GM18858 (cell line): Measurements from ENCODE around the gene KLHL29.

Experiments
- ATAC-seq: cut with Tn5 transposase; IDR thresholded peaks from one replicate; pipeline ENCODE4 v1.9.1; 2021; ENCODE audit not compliant: unreplicated experiment

Gene KLHL29

DNA sequence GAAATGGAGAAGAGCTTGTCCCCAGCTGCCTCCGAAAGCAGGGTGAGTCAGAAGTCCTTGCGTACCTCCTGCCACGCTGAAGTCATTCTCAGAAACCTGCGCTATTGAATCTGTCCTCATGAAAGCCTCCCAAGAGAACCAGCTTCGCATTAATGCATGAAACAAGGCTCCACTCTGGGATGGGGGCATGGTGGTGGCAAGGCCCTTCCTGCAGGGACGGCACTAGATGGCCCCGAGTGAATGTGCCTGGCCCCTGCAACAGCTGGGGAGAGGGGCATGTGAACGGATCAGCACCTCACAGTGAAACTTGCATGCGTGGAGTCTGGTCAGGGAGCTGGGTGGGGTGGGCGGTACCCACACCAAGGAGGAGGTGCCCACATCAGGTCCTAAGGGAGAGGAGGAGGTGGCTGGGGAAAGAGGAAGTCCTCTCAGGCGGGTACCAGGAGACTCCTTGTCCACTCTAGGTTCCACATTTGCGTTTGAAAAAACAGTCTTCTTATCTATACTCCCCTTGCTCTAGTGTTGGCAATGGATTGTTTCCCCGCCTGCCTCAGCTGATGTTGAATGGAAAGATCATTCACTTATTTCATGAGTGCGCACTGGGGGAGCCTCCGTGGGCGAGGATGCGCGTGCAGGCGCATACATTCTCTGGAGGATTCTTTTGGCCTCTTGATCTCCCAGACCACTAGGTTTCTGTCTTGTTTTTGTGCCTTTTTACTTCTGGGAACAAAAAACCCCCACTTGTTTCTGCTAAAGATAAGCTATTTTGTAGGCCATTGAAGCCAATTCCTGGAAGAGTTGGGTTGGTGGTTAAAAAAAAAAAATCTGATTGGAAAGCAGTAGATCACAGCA lies 104.7 kb downstream of the KLHL29 start:
- no peak for ATAC-seq

DNA sequence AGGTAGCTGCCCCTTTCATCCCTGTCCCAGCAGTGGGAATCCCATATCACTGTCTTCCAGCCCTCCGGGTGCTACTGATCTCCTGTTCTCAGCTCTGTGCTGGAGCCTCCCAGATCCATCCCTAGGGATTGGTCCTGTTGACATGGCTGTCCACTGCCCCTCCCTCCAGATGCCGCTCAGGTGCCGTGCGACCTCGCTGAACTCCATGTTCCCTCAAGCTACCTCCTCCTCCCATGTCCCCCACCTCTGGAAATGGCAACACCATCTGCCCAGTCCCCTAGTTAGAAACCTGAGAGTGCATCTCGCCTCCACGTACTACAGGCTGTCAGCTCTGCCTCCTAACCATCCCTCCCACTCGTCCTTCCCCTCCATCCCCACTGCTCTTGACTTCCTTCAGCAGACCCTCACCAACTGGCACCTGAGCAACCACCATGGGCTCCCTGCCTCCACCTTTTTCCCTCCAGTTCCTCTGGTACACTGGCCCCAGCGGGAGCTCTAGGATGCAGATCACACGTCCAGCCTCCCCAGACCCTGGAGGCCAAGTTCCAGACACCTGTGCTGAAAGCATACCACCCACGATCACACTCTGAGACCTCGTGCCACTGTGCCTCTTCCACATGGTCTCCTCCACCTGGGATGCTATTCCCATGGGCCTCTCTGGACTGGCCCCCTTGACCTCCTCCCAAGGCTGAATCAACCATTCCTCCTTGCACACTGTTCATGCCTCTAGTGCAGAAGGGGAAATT lies 106.8 kb downstream of the KLHL29 start:
- no peak for ATAC-seq

DNA sequence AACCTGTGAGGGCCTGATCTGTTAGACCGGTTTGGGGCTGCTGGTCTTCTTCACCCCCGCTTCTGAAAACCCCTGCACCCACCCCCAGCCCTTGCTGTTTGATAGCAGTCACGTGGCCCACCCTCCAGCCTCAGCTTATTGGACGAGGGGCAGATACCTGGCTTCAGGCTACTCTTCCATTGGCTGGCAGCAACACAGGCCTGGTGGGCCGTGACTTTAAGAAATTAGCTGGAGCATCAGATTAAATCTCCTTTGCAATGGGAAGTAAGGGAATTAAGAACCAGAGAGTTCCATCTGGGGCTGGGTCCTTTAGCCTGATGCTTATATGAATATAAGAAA lies 107.3 kb downstream of the KLHL29 start:
- no peak for ATAC-seq

DNA sequence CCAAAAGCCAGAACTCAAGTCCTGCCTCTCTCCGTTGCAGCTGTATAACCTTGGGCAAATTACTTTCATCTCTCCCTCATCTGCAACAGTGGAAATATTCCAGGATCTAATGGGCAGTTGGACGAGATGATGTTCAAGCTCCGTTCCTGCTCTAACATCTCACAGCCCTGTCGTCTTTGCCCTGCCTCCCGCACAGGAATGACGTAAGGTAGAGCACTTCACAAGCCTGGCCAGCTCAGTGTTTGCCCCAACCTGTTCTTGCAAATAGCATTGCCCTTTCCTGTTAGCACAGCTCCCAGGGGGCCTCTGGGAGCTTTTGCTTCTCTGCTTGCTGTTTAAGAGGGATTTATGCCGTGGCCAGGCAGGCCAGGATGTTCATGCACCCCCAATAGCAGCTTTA lies 107.9 kb downstream of the KLHL29 start:
- no peak for ATAC-seq

DNA sequence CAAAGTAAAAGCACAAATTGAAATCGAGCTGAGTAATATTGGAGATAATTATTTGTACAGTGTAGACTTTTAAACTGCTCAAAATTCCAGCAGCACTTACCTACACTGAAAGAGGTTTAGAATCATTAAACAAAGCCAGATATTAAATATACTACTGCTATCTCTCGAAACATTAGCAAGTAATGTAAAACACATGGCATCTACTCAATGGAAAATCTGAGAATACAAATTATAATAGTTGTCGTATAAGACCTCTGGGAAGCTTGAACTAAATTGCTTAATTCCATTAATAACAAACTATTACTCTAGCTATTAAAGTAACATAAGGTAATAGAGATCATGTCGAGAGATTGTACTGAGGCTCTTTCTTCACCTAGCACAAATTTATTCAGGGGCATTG lies 108.9 kb downstream of the KLHL29 start:
- ATAC-seq = no peak

DNA sequence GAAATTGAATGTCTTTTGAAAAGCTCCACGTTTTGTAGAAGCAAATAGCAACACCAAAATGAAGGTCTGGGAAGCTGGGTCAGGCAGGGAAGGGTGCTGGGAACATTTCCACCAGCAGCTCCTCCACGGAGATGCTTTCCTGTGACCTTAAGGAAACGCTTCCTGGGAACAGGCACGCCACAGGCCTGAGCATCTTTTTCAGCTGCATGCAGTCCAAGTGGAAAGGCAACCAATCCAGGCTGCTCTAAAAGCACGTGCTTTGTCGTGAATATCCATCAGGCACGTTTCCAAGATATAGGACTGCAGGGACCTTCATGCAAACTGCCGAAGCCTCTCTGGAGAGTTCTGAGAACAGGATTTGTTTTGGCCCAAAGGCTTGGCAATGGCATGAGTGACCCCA lies 109.3 kb downstream of the KLHL29 start:
- no peak for ATAC-seq

DNA sequence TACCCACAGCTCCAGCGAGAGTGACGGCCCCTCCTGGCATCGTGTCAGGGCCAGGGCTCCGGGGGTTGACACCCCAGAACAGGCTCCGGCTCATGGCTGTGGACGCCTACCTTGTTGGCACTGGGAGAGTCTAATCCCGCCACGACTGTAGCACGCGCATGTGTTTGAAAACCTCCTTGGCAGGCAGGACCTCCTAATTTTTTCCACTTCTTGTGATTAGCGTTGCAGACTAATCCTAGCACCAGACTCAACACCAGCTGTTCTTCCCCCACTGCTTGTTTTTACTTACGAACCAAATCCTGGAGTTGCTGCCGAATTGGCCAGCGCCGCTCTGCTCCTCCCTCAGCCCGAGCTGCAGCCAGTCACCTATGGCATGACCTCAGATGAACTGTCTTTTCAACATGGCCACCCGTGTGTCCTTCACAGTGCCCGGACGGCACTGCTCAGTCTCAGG lies 110.7 kb downstream of the KLHL29 start:
- ATAC-seq = no peak

DNA sequence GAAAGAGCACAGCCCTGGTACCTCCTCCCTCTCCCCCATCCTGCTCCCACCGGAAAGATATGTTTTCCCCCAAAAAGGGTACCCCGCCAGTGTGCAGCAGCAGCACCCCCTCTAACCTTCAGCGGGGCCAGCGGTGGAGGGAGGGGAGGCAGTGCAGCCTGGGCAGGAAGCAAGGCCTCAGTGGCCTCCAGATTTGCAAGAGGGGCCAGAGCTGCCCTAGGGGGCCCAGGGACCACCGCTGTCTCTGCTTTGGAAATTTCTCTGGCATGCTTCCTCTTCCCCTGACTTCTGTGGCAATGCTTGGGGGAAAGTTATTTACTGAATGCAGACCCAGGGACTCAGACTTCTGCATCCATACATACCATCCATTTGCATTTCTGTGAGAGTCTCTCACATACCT lies 111.5 kb downstream of the KLHL29 start:
- no peak for ATAC-seq

DNA sequence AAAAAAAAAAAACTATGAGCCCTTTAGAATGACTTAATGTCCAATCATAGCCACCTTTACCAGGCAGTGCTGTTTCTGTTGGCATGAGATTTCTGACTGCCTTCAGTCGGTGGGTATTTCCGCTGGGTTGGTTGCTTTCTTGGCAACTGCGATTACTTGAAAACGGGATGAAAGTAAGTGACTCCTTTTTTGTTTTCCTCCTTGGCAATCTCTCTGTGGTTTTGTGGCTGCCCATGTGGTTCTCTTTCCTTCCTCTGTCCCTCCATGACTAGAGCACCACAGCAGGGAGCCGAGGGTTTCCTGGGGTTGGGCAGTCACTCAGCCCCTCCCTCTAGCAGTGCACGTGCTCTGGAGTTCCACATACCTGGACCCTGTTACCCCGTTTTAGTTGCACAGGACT lies 112.1 kb downstream of the KLHL29 start:
- ATAC-seq = no peak

DNA sequence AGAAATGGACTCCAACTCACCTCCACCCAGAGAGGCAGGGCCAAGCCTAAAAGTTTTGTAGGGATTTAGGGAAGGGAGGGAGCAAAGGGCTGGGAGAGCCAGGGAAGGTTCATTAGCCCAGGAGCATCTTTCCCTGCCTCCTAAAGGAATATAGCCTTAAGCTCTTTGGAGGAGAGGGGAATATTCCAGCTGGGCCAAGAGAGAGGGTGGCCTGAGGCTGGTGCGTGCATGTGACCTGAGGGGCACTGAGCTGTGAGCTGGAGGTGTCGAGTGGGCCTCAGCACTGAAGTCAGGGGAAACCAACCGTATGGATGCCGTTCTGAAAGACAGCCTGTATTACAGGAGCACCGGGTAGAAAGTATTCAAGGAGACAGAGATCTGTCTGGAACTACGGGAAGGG lies 112.6 kb downstream of the KLHL29 start:
- ATAC-seq = no peak

DNA sequence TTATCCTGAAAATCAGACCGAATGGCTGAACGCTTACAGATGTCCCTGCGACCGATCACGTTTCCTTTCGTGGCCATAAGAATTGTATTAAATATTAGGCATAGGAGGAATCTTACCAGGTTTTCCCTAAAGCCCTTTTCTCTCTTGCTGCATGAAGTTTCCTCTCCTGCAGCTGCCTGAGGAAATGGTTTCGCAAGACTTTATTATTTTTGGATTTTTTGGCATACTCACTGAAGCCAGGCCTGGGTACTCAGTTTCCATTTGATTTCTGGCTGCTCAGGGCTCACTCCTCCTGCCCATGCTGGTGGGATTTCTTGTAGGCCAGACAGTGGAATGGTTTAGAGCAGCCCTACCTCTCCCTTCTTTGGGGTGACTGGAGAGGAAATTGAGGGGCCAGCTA lies 114.0 kb downstream of the KLHL29 start:
- no peak for ATAC-seq

DNA sequence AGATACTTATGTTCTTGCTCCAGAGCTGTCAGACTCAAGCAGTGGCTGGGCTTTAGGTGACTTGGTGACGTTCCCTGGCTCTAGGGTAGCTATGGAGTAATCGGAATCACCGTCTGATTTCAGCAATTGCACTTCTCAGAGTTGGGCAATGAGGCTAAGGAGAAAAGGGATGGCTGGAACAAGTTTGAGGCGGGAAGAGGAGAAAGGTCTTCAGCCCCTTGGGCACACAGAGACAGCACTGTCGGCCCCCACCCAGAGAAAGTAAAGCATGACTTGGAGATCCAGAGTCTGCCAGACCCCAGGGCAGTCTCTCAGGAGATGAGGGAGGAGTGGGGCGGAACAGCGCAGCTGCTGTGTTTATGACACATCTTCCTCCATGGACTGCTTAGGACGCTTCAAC lies 114.5 kb downstream of the KLHL29 start:
- ATAC-seq = no peak

DNA sequence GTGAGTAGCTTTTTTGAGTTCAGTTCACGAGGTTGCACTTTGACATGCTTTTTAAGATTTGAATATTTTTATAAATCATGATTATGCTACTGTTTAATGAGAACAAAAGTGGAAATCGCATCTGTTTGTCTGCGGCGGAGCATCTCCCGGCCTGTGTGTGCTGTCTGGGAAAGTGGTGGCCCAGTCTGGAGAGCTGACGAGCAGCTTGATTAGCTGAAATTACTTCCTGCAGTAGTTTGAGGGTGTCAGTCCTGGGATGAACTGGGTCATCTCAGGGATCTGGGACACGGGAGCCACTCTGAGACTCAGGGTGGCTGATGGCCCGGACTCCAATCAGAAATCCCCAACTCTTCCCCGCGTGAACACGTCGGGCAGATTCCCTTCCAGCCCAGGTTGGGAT lies 115.9 kb downstream of the KLHL29 start:
- ATAC-seq = no peak

DNA sequence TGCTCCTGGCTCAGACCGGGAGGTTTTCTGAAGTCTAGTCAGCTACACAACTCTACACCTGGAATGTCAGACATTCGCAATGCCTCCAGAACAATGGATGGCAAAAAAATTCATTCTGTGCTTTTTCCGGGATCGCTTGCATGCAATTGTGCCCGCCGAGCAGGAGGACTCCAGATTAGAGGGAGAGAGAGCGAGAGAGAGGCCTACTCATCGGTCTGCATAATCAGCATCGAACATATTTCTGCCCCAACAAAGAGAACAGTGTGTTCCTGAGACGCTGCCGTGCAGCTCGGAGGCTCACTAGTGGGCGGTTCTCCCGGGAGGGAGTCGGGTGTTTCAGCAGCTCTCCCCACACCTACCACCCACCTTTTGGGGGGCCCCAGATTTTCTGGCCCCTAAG lies 117.1 kb downstream of the KLHL29 start:
- no peak for ATAC-seq

DNA sequence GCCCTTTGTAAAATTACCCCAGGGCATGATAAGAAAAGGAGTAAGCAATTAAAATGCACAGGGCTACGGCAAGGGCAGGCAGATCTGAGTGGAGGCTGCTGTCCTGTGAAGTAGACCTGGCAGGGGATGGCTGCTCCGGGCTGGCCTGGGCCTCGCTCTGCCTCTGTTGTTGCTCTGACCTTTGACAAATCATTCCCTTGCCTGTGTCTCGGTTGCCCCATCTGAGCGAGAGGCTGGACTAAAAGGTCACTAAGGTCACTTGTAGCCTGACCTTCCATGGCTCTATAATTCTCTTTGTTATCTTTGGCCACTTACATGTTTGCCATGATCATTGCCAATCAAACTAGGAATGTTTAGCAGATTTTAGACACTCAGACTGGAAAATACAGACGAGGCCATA lies 118.1 kb downstream of the KLHL29 start:
- no peak for ATAC-seq

DNA sequence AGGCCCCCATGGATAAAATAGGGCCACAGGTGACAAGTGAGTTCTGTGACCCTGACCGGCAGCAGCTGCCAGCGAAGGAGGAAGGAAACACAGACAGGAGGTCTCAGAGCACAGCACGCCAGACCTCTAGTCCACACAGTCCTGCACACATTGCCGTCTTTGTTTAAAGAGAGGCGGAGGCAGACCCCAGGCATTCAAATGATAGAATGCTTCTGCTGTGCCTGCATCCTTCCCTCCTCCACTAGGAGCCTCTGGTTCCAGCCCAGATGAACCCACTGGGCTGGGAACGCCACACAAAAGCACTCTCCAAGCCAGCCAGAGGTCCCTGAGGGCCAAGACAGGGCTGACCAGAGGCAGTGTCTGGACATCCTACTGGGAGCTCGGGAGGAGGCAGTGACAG lies 118.7 kb downstream of the KLHL29 start:
- no peak for ATAC-seq

DNA sequence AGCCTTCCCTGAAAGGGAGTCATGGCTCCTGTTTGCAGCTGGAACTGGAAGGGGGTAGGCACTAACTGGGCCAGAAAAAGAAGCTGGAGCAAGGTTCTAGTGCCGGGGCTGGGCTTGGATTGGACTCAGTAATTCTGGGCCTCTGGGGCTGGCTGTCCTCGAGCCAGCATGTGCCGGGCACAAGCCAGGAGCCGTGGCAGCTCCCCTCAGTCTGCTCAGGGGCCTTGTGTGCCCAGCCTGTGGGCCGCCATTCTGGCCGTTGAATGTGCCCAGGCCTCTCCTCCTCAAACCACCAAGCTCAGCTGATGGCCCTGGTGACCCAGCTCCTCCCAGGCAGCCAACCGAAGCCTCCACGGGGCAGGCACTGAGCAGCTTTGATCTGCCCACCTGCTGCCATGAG lies 119.6 kb downstream of the KLHL29 start:
- no peak for ATAC-seq

DNA sequence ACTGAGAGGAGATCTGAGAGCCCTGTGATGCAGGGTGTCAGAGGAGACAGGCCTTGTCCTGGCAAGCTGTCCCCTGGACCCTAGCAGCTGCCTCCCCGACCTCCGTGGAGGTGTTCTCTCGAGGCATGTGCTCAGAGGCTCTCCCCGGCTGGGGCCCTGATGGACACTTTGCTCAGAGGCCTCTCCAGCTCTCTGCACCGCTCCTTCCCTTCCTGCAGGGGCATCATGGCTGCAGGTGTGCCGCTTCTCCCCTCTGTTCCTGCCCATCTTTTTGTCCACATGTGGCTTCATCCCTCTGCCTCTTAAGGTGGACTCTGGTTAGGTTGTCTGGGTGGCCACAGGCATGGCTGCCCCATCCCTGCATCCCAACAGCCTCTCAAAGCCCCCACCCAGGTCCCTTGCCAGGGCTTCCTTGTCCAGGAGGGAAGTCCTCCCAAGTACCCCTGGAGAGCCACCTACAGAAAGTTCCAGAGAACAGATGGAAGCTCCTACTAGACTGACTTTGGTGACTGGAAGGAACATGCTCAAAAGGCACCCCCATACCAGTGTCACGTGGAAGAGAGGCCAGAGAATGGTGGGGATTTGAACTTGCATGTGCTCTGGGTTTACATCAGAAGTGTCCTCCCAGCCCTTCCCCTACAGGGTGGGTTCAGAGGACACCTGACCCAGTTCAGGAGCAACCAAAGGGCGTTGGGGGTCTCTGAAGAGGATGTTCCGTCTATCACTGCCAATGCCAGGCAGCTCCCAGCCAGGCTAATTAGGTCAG lies 120.4 kb downstream of the KLHL29 start:
- ATAC-seq = no peak

DNA sequence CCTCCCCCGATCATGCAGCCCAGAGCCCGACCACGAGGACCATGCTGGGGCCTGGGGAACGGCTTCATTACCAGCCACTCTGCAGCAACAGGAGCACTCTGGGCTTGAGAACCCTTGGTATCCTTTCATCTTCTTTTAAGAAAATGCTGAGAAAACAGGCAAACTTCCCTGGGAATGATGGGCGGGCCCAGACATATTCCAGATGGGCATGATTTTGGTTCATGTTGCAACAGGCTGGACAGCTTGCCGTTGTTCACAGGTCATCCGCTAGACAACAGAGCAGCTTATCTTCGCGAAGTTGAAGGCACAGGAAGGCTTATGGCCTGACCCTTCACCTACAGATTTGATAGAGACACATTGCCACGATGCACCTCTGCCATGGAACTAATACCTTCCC lies 121.0 kb downstream of the KLHL29 start:
- ATAC-seq = no peak

DNA sequence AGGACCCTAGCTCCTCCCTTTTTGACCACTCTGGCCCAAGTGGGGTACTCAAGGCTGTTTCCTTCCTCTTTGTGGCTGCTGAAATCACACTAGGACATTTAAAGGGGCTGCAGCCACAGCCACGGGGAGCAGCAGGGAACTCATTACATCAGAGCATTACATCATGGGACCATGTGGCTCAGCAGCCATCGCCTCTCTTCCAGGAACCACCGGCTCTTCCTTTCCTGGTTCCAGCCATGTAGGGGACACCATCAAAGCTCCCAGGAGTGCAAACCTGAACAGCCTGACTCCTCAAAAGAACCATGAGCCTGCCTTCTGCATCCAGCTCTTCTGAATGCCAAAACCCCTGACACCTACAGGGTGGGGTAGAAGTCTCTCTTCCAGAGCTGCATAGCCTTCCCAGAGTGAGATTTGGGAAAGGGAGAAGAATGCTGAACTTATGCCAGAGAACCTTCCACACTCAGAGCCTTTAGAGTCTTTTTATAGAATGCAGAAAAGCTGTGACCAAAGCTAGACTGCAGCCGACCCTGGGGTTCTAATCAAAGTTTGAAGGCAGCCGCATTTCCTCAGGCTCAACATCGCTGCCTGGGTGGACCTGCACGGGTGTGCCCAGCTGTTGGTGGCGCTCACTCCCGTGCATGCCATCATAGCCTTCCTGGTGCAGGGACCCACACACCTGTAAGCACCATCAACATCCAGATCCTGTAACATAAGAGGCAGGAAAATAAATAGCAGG lies 121.7 kb downstream of the KLHL29 start:
- ATAC-seq = no peak
